HG03064 (cell line): ENCODE data around the gene NPAS2.

Experiments used
- ATAC-seq: cut with Tn5 transposase; IDR thresholded peaks from one replicate; pipeline ENCODE4 v1.9.1; 2021; ENCODE audit warnings: low read depth; ENCODE audit not compliant: unreplicated experiment

Gene NPAS2

DNA sequence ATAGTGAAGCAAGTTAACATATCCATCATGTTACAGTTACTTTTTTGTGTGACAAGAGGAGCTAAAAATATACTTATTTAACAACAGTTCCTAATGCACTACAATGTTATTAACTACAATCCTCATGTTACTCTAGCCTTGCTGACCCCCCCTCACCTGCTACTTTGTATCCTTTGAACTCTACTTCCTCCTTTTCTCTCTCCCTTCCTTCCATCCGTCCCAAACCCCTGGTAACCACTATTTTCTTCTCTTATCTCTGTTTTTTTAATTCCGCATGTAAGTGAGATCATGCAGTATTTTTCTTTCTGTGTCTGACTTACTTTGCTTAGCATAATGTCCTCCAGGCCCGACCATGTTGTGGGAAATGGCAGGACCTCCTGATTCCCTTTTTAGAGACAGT lies 59.4 kb downstream of the NPAS2 start:
- no peak for ATAC-seq

- ATAC-seq: no peak
Measured at GRCh38 chr2:100880036-100880435, 60.1 kb downstream of the NPAS2 start.

- ATAC-seq: no peak
Measured at GRCh38 chr2:100880730-100881129, 60.8 kb downstream of the NPAS2 start.

DNA sequence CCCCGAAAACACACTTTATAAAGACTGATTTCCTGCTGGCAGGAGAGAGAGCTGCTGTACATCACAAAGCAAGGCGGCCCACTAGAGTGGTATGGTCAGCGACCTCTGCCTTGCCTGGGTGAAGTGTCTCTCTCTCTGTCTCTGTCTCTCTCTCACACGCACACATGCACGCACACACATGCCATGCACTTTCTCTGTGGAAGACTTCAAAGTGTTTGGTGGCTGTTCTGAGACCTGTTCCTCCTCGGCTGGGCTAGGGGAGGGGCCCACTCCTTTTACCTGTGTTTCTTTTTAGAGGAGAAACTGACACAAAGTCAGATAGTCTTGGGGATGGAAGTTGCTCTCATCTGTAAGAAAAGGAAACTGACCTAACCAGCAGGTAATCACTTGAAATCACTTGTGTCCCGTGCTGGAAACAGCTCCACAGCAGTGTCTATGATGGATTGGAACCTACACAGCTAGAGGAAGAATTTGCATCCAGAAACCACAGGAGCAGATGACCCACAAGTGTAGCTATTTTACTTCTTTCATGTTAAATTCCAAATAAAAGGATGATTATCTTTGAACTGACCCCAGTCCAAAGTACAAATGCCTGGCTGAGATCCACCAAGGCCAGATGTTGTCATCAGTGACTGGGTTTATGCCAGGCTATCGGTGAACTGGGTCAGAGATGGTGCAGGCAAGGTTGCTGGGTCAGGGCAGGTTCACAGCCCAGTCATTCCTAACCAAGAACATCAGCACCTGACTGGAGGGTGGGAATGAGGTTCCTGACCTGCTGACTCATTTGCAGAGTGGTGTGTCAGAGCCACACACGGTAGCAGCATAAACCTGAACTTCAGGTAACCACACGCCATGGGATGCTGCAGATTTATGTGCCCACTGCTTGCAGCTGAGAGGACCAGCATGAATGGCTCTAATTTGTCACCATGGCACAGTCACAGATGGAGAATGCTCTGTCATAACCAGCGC lies 63.0 kb downstream of the NPAS2 start:
- no peak for ATAC-seq

DNA sequence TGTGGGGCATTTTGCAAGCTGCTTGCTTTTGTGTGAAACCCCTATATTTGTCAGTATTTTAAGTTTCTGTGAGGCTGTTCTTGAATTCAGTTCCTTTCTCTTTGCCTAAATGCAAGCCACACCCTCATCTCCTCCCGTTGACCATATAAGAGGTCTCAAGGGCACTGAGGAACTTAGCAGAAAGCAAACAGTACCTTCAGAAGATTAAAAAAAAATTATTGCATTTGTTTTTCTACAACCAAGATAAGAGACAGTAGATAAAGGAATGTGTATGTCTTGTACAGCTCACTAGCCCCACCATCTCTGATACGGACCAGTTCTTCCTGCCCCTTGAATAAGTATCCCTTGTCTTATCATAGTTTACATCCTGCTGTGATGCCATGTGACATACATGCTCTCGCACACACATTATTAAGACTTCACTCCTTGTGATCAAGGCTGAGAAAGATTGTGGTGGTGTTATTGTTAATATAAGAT lies 64.2 kb downstream of the NPAS2 start:
- no peak for ATAC-seq

- ATAC-seq: no peak
Measured at GRCh38 chr2:100886085-100886484, 66.1 kb downstream of the NPAS2 start.

DNA sequence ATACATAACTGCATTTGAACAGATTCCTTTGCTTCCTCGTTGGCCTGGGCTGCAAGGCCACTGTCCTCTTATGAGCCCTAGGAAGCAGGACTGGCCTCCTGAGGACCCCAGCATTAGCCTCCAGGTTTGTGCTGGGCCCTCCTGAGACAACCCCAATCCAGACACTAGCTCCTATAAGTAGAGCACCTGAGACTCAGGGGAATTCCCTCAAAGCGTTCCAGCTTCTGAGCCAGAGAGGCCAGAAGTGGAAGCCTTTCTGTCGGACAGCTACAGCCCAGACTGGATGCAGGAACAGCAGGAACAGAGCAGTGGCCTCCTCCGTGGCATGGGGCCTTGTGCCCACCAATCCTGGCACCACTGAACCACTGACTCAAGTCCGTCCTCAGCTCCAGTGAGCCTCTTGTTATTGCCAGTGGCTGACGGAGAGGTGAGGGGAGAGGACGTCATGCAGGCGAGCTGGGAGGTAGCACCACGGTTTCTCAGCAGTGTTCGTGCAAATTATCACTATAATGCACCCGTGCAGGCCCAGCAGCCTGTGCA lies 67.2 kb downstream of the NPAS2 start:
- ATAC-seq: no peak

- no peak for ATAC-seq
Measured at GRCh38 chr2:100887713-100888495, 68.0 kb downstream of the NPAS2 start.

GRCh38 chr2:100888601-100889000 lies 68.7 kb downstream of the NPAS2 start:
- no peak for ATAC-seq

DNA sequence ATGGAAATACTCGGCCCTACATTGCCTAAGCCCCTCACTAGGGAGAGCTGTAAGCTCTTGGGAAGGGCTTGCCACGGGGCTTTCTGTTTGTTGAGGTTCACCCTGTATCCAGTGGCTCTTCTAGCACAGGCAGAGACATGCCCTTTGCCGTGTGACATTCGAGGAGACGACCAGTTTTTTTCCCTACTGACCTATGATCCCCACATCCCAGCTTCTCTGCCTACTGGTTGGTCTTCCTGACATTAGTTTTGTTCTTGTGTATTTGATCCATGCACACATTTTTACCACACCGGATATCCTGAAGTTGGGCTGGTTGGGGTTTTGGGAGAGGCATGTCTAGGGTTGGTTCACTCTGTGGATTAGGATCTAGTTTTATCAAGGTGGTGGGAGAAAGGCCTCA lies 69.3 kb downstream of the NPAS2 start:
- no peak for ATAC-seq

GRCh38 chr2:100891906-100892642 lies 72.1 kb downstream of the NPAS2 start:
- no peak for ATAC-seq

GRCh38 chr2:100893392-100894104 lies 73.6 kb downstream of the NPAS2 start:
- no peak for ATAC-seq

DNA sequence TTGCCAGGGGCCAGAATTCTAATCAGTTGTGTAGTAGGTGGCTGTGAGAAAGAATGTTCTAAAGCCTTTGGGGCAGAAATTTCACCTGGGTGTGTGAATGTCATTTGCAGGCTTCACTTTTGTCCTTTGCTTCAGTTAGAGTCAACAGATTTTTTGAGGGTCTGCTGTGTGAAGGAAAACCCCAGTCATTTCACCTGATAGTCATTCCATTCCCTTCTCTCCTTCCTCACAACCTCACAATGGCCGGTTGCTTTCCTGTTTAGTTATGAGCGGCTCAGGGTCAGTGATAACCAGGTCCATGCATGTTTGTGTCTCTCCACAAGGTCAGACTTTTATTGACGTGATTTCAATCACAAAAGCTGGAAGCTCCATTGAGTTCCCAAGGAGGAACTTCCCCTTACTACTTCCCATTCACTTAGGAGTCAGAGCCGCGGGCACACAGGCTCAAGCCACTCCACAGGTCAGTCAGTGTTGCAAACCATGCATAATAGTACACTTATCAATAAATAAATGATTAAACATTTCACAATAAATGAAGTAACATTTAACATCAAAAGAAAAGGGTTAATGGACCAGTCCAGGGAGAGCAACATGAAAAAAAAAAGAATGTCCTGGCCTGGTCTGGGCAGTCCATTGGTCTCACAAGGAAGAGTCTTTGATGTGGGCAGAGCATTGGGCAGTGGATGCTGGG lies 74.3 kb downstream of the NPAS2 start:
- ATAC-seq: no peak

GRCh38 chr2:100894796-100895156 lies 74.8 kb downstream of the NPAS2 start:
- ATAC-seq: no peak

DNA sequence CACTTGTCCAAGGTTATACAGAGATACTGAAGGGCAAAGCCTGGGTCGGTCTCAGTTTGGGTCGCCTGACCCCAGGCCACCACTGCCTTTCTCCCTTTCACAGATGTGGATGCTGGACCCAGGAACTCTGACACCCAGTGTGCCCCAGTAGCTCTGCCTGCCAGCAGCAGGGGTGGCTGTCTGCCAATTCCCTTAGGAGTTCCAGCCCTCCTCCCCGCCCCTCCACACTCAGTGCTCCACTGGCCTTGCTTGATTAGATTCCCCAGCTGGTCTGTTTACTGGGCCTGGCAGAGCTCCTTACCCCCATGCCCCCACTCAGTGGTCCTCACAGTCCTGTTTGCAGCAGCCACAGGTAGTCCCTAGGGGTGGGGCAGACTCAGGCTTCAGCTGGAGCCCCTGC lies 75.5 kb downstream of the NPAS2 start:
- ATAC-seq: no peak

DNA sequence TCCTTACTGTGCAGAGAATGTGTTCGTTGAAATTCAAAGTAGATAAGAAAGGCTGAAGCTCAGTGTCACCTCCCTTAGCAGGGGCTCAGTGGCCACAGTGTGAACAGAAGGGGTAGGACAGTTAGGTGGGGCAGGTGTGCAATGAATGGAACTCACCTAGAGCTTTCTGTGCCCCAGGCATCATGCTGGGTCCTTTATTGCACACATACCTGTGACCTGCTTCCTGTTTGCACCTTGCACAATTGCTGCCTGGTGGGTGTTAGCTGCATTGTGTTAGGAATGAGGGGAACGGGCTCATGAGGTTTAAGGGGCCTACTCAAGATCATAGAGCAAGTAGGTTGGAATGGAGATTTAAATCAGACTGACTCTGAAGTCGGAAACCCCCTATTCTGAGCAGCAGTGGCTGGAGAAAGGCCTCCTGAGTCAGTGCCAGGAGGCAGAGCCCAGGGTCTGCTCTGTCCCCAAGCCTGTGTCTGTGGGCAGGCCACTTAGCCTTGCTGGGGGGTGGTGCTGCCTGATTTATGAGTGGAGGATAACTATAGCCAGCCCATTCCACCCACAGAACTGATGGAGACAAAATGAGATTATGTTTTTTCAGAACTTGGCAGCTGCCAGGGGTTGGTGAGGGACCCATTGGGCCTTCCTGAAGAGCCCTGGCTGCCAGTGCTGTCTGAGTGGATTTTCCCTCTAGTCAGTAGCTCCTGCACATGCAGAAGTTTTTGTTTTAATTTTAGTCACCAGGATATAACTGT lies 76.2 kb downstream of the NPAS2 start:
- no peak for ATAC-seq

DNA sequence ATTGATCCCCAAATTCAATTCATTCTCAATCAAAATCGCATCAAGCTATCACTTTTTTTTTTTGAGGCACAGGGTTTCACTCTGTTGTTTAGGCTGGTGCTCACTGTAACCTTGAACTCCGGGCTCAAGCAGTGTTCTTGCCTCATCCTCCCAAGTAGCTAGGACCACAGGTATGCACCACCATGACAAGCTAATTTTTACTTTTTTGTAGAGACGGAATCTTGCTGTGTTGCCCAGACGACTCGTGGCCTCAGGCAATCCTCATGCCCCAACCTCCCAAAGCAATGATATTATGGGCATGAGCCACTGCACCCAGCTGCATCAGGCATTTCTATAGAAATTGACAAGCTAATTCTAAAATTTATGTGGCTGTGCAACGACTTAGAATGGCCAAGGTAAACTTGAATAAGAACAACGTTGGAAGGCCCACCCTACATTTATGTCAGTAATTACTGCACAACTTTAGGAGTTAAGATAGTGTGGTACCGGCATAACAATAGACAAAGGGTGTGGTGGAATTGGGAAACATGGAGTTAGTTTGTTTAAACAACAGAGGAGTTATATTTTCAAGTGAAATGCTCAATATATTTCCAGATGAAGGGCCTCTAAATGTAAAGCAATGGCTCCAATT lies 78.2 kb downstream of the NPAS2 start:
- ATAC-seq: no peak

GRCh38 chr2:100900156-100900795 lies 80.3 kb downstream of the NPAS2 start:
- ATAC-seq: no peak
